SK-N-SH (cell line): ENCODE measurements around the gene USP19. TPM values are rescaled to one million over a fixed set of nuclear protein-coding genes. Genes with fewer than 3 reads are reported as not detected.

Source experiments
- CTCF ChIA-PET: fragments of 300-600, 350-600 bp; formaldehyde crosslinking; extraction: SDS; loops from one replicate; lab custom pipeline; 2021; lab: Yijun Ruan, JAX
- POLR2A ChIA-PET: fragments of 350-600 bp; sonication (Branson Sonifier 250); formaldehyde crosslinking; extraction: SDS; loops from one replicate; lab custom pipeline; 2020; ENCODE audit warnings: antibody characterized with exemption, inconsistent platforms; lab: Yijun Ruan, JAX
- DNase-seq: peaks from one replicate; pipeline ENCODE4 v3.0.0; 2012
- H2AFZ ChIP-seq: fragments of 200-600 bp; sonication (generic); 2 replicates; pipeline ENCODE4 v1.8.1; 2016; ENCODE audit warnings: antibody characterized with exemption, mild to moderate bottlenecking, low read depth
- H3F3A ChIP-seq: fragments of 200-600 bp; sonication (generic); replicated peaks from 2 replicates; pipeline ENCODE3; 2016; ENCODE audit warnings: antibody characterized with exemption, mild to moderate bottlenecking; ENCODE audit not compliant: insufficient read depth
- H3K27ac ChIP-seq, 2 experiments: fragments of 200-500 bp in 1 of 2; fragments of 200-600 bp in 1 of 2; sonication (Bioruptor generic) in 1 of 2; sonication (generic), shearing (Covaris generic) in 1 of 2; 2 replicates each; pipeline versions ENCODE4 v1.5.1 to v1.6.1; 2014 to 2016; ENCODE audit warnings: low read depth in 2 of 2, inconsistent platforms in 1 of 2, low read length in 1 of 2, mild to moderate bottlenecking in 1 of 2, mixed read lengths in 1 of 2
- H3K27me3 ChIP-seq: fragments of 200-600 bp; sonication (generic), shearing (Covaris generic); 2 replicates; pipeline ENCODE4 v1.6.1; 2016; ENCODE audit warnings: mixed run types; ENCODE audit not compliant: insufficient read depth
- H3K36me3 ChIP-seq, 2 experiments: fragments of 200-500 bp in 1 of 2; fragments of 200-600 bp in 1 of 2; sonication (Bioruptor generic) in 1 of 2; sonication (generic) in 1 of 2; replicated peaks in 1 of 2; 2 replicates each; pipeline versions ENCODE3 to v1.5.1; 2014 to 2016; ENCODE audit warnings: low read length in 1 of 2, mild to moderate bottlenecking in 1 of 2; ENCODE audit not compliant: insufficient read depth in 2 of 2, control insufficient read depth in 1 of 2
- H3K4me1 ChIP-seq, 2 experiments: fragments of 200-500 bp in 1 of 2; fragments of 200-600 bp in 1 of 2; sonication (Bioruptor generic) in 1 of 2; sonication (generic), shearing (Covaris generic) in 1 of 2; 2 replicates each; pipeline versions ENCODE4 v1.5.1 to v1.6.1; 2014 to 2016; ENCODE audit warnings: low read depth in 1 of 2, low read length in 1 of 2, mixed run types in 1 of 2; ENCODE audit not compliant: insufficient read depth in 2 of 2, control insufficient read depth in 1 of 2
- H3K4me2 ChIP-seq: fragments of 200-600 bp; sonication (generic), shearing (Covaris generic); 2 replicates; pipeline ENCODE4 v1.6.1; 2017; ENCODE audit warnings: mixed run types
- H3K4me3 ChIP-seq, 2 experiments: fragments of 200-500 bp in 1 of 2; fragments of 200-600 bp in 1 of 2; sonication (Bioruptor generic) in 1 of 2; sonication (generic), shearing (Covaris generic) in 1 of 2; 2 replicates each; pipeline versions ENCODE4 v1.5.1 to v1.8.1; 2014 to 2016; ENCODE audit warnings: low read depth in 2 of 2, inconsistent platforms in 1 of 2, low read length in 1 of 2, mild to moderate bottlenecking in 1 of 2, mixed read lengths in 1 of 2, moderate library complexity in 1 of 2
- H3K79me2 ChIP-seq: fragments of 200-600 bp; sonication (generic); 2 replicates; pipeline ENCODE4 v1.8.1; 2017; ENCODE audit warnings: mild to moderate bottlenecking; ENCODE audit not compliant: insufficient read depth
- H3K9ac ChIP-seq: fragments of 200-600 bp; sonication (generic); 2 replicates; pipeline ENCODE4 v1.6.1; 2017; ENCODE audit warnings: mixed run types
- H3K9me2 ChIP-seq: fragments of 200-600 bp; sonication (generic); 2 replicates; pipeline ENCODE4 v1.6.1; 2017; ENCODE audit warnings: mixed run types
- H3K9me3 ChIP-seq: fragments of 200-600 bp; sonication (generic); 2 replicates; pipeline ENCODE4 v1.6.1; 2017; ENCODE audit warnings: mixed run types, mild to moderate bottlenecking, moderate library complexity
- H4K20me1 ChIP-seq: fragments of 200-600 bp; sonication (generic); 2 replicates; pipeline ENCODE4 v1.6.1; 2017; ENCODE audit warnings: mild to moderate bottlenecking, mixed run types; ENCODE audit not compliant: insufficient read depth
- CHD2 ChIP-seq: fragments of 150-350 bp; IDR thresholded peaks from 2 replicates; pipeline ENCODE4 v1.6.1; 2018; ENCODE audit warnings: low read length; ENCODE audit not compliant: partially characterized antibody
- EP300 ChIP-seq, 2 experiments: IDR thresholded peaks; 2 replicates each; pipeline versions ENCODE4 v1.4.0 to v1.6.1; 2012; ENCODE audit warnings: borderline replicate concordance in 1 of 2, low read depth in 1 of 2, low read length in 1 of 2
- EZH2phosphoT487 ChIP-seq: fragments of 200-600 bp; sonication (generic); IDR thresholded peaks from 2 replicates; pipeline ENCODE4 v1.6.1; 2017; ENCODE audit warnings: low read depth, mixed run types, mild to moderate bottlenecking, antibody characterized with exemption, moderate library complexity, borderline replicate concordance
- FOXM1 ChIP-seq: IDR thresholded peaks from 2 replicates; pipeline ENCODE4 v1.4.0; 2012; ENCODE audit warnings: low read depth, mild to moderate bottlenecking
- GABPA ChIP-seq: IDR thresholded peaks from 2 replicates; pipeline ENCODE4 v1.4.0; 2012; ENCODE audit warnings: low read depth, mild to moderate bottlenecking
- GATA2 ChIP-seq: sonication (generic); formaldehyde crosslinking; IDR thresholded peaks from 2 replicates; pipeline ENCODE4 v1.5.0; 2020; ENCODE audit warnings: mild to moderate bottlenecking, missing genetic modification reagents
- IRF3 ChIP-seq: fragments of 150-350 bp; IDR thresholded peaks from 2 replicates; pipeline ENCODE4 v1.6.1; 2016; ENCODE audit warnings: mild to moderate bottlenecking, low read depth, low read length
- JUND ChIP-seq: IDR thresholded peaks from 2 replicates; pipeline ENCODE4 v1.4.0; 2012
- MAX ChIP-seq: IDR thresholded peaks from 2 replicates; pipeline ENCODE4 v1.4.0; 2012; ENCODE audit warnings: low read depth
- PBX3 ChIP-seq: IDR thresholded peaks from 2 replicates; pipeline ENCODE4; 2012
- POLR2AphosphoS5 ChIP-seq: IDR thresholded peaks from 2 replicates; pipeline ENCODE4 v1.6.1; 2012; ENCODE audit warnings: low read depth, low read length
- REST ChIP-seq: IDR thresholded peaks from 2 replicates; pipeline ENCODE4 v1.6.1; 2012; ENCODE audit warnings: mild to moderate bottlenecking, low read depth, low read length, moderate library complexity
- RXRA ChIP-seq: IDR thresholded peaks from 2 replicates; pipeline ENCODE4 v1.4.0; 2012; ENCODE audit warnings: low read depth, mild to moderate bottlenecking, borderline replicate concordance
- SIN3A ChIP-seq: IDR thresholded peaks from 2 replicates; pipeline ENCODE4 v1.6.1; 2012; ENCODE audit warnings: low read depth, mild to moderate bottlenecking, low read length, moderate library complexity, borderline replicate concordance
- TAF1 ChIP-seq: IDR thresholded peaks from 2 replicates; pipeline ENCODE4 v1.6.1; 2012; ENCODE audit warnings: low read depth, mild to moderate bottlenecking, low read length, moderate library complexity, borderline replicate concordance
- TEAD4 ChIP-seq: IDR thresholded peaks from 2 replicates; pipeline ENCODE4 v1.4.0; 2012; ENCODE audit warnings: mild to moderate bottlenecking, borderline replicate concordance; ENCODE audit not compliant: insufficient read depth
- USF1 ChIP-seq: IDR thresholded peaks from 2 replicates; pipeline ENCODE4 v1.4.0; 2012; ENCODE audit warnings: low read depth, borderline replicate concordance
- USF2 ChIP-seq: fragments of 150-350 bp; IDR thresholded peaks from 2 replicates; pipeline ENCODE4 v1.6.1; 2017; ENCODE audit warnings: antibody characterized with exemption, low read length, low read depth, borderline replicate concordance
- ZBTB33 ChIP-seq: IDR thresholded peaks from 2 replicates; pipeline ENCODE4 v1.4.0; 2012; ENCODE audit warnings: low read depth, borderline replicate concordance
- WGBS: methylation state at CpG from one replicate; pipeline ENCODE4 v1.1.6; 2017; ENCODE audit warnings: low lambda C conversion rate; 5-methylcytosine and 5-hydroxymethylcytosine counted together
- polyA plus RNA-seq, 3 experiments: library from polyadenylated mRNA; depleted of rRNA; stranded (reverse); fragments of >200 nt; gene quantifications; 2 replicates each; pipeline ENCODE4 v1.2.3, GENCODE V29; 2012

Gene USP19
- polyA plus RNA-seq, 1 of the 3 experiments (the other 2 are of a cell fraction): 75.6 TPM

GRCh38 chr3:49131576-49131975, 11.0 kb upstream of the USP19 start:
- no peak for DNase-seq
- peak overlapping the region; percentile 100 for H3K4me2 ChIP-seq
- peak overlapping the region; percentile 67 to 81; a peak in 3 of 4 replicates for H3K4me3 ChIP-seq
- H3K9me3 ChIP-seq: no peaks in the 10 kb centered on the region
- POLR2A ChIA-PET: interaction anchor here (2.7 kb wide), 1 partner anchor 38 kb away, joined by 22 read pairs; the partner anchor contains the start of gene QRICH1
- H3K9me2 ChIP-seq: no peaks in the 10 kb centered on the region
- peaks cover 0 to 18% of the 10 kb centered on the region in 2 experiments; a peak in 1 of 4 replicates for H3K4me1 ChIP-seq
- H3K36me3 ChIP-seq: peaks cover 11 to 22% of the 10 kb centered on the region in 2 experiments
- no peaks in the 10 kb centered on the region for H3F3A ChIP-seq
- no peak overlapping the region for H2AFZ ChIP-seq
- H3K9ac ChIP-seq: peak overlapping the region; percentile 75; the same call in 1 of the 2 replicates
- WGBS: 100% methylated on average over 1 of the region's 6 CpGs
- no peaks in the 10 kb centered on the region for H3K27me3 ChIP-seq
- TF ChIP-seq ZBTB33 (no peak), POLR2AphosphoS5 (no peak), TAF1 (no peak), EP300 (IDR thresholded peaks at IDR 0.05; ENCODE audit: borderline replicate concordance in 1 of 2, low read depth in 1 of 2, low read length in 1 of 2) (no peak), USF1 (no peak), GATA2 (CRISPR knock-in tag) (no peak), FOXM1 (no peak), CHD2 (no peak), USF2 (no peak), RXRA (no peak), PBX3 (no peak), GABPA (no peak), REST (no peak), MAX (no peak), JUND (no peak), EZH2phosphoT487 (no peak), SIN3A (no peak), TEAD4 (no peak), IRF3 (no peak)
- TF ChIP-seq, all 33 proteins: peak for 0
- peak overlapping the region in 1 of 2 experiments; percentile 91; a peak in 2 of 4 replicates for H3K27ac ChIP-seq
- CTCF ChIA-PET: interaction anchor here (0.7 to 5.4 kb wide), 9 partner anchors 11 to 447 kb away, joined by 3 to 26 read pairs (median 4); partner anchors contain the start of genes CCDC71, KLHDC8B and USP19
- peaks cover 37% of the 10 kb centered on the region for H3K79me2 ChIP-seq
- H4K20me1 ChIP-seq: no peaks in the 10 kb centered on the region
